ENCODE data around the gene RHEX.
A peak's percentile ranks its signal among the peaks of the same experiment; 100 is the strongest.

The RHEX gene

DNA sequence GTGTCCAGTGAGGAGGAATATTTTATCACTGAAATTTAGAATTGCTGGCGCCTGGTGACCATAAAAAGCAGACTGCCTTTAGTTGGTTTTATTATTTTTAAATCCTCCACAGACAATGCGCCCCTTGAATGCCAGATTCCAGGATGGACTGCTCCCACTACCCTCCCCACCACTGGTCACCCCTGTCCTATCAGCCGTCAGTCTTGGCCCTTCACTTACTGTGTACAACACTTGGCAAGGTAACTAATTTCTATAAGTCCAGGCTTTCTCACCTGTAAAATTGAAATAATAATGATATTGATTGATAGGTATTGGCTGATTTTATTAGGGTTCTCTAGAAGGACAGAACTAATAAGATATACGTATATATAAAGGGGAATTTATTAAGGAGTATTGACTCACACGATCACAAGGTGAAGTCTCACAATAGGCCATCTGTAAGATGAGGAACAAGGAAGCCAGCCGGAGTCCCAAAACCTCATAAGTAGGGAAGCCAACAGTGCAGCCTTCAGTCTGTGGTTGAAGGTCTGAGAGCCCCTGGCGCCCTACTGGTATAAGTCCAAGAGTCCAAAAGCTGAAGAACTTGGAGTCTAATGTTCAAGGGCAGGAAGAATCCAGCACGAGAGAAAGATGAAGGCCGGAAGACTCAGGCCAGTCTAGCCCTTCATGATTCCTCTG lies 17.8 kb downstream of the RHEX start:
- DNase-seq (ENCODE audit: low read depth), result no peak
- no peak for TF ChIP-seq CTCF (conservative IDR thresholded peaks at IDR 0.05; ENCODE audit: low read length)
- no peak overlapping the region for H3K4me3 ChIP-seq (ENCODE audit: low read length)

GRCh38 chr1:206074839-206075238 lies 21.9 kb downstream of the RHEX start:
- TF ChIP-seq CTCF (conservative IDR thresholded peaks at IDR 0.05; ENCODE audit: low read length), result no peak
- DNase-seq (ENCODE audit: low read depth), result no peak
- no peak overlapping the region for H3K4me3 ChIP-seq (ENCODE audit: low read length)

GRCh38 chr1:206075786-206076755 lies 23.1 kb downstream of the RHEX start:
- H3K4me3 ChIP-seq (ENCODE audit: low read length), result no peak overlapping the region
- TF ChIP-seq CTCF (conservative IDR thresholded peaks at IDR 0.05; ENCODE audit: low read length), result no peak
- DNase-seq (ENCODE audit: low read depth), result peak; percentile 58

DNA sequence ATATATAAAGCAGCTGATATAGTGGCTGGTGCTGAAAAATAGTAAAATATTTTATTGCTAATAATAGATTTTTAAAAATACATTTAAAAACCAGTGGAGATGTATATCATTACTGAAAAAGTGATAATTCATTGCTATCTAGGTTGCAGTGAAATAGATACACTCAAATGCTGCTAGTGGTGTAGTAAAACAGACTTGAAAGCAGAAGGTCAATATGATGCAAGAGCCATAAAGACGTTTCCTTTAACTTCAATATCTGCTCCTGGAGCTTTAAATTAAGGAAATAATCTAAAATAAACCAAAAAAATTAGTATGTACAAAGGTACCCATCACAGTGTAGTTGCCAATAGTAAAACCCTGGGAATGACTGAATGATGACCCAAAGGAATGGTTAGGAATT lies 26.2 kb downstream of the RHEX start:
- TF ChIP-seq CTCF (conservative IDR thresholded peaks at IDR 0.05; ENCODE audit: low read length), result no peak
- no peak overlapping the region for H3K4me3 ChIP-seq (ENCODE audit: low read length)
- no peak for DNase-seq (ENCODE audit: low read depth)

GRCh38 chr1:206080026-206080820 lies 27.2 kb downstream of the RHEX start:
- TF ChIP-seq CTCF (conservative IDR thresholded peaks at IDR 0.05; ENCODE audit: low read length), result no peak
- DNase-seq (ENCODE audit: low read depth), result no peak
- no peak overlapping the region for H3K4me3 ChIP-seq (ENCODE audit: low read length)

- H3K4me3 ChIP-seq (ENCODE audit: low read length), result no peak overlapping the region
- no peak for DNase-seq (ENCODE audit: low read depth)
- TF ChIP-seq CTCF (conservative IDR thresholded peaks at IDR 0.05; ENCODE audit: low read length), result no peak
Observed at GRCh38 chr1:206081856-206082255, 28.9 kb downstream of the RHEX start.
